ENCODE data around the gene SIRPG. TPM values are rescaled to one million over a fixed set of nuclear protein-coding genes. Genes with fewer than 3 reads are reported as not detected.

The SIRPG gene
- total and polyA plus RNA-seq, 2 of the 8 experiments (the other 6 are each of a cell fraction or from before 2014, with no cell fraction given), result 0.08 TPM; not detected in 1

DNA sequence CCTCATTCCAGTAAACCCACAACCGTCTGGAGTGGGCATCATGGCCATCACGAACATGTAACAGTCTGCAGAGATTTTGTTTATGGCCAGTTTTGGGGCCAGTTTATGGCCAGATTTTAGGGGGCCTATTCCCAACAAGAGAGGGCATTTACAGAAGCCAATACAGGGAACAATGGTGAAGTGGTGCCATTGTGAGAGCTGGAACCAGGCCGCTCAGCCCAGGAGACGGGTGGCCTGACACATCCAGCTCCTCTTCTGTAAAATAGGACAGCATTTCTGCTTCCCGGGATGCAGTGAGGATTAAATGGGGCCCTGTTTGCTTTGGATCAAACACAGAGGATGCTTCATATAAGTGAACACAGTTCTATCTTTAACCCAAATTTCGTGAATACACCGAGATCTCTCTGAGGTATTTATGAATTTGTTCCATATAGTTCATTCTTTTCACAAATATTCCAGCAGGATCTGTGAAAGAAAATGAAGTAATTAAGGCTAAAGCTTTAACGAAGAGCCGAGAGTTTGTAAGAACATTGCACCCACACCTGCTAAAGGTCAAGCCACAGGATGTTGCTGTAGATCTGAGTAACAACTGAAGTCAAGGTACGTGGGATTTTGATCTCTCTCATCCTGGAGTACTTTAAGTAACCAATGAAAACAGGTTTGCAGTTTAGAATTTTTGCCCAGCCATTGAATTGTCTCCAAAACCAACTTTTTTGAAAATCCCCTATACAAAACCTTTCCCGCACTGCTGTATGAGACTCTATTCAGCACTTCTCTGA lies 14.5 kb upstream of the SIRPG start (continued):
- TF ChIP-seq EP300 (IDR thresholded peaks at IDR 0.05; ENCODE audit: borderline replicate concordance in 1 of 2, low read depth in 2 of 2, low read length in 2 of 2) (no peak), NRF1 (IDR thresholded peaks at IDR 0.05; ENCODE audit: low read depth, low read length) (no peak), KDM5A (IDR thresholded peaks at IDR 0.05; ENCODE audit: low read length) (no peak), HDAC6 (IDR thresholded peaks at IDR 0.05; ENCODE audit: low read depth, low read length) (no peak), GTF2F1 (IDR thresholded peaks at IDR 0.05; ENCODE audit: borderline replicate concordance, low read depth, low read length) (no peak), POLR2A (IDR thresholded peaks at IDR 0.05; ENCODE audit: control extremely low read depth in 1 of 2, low read depth in 2 of 2, low read length in 2 of 2) (no peak), CREB1 (IDR thresholded peaks at IDR 0.05) (no peak), BACH1 (IDR thresholded peaks at IDR 0.05; ENCODE audit: low read length) (no peak)
- TF ChIP-seq, protein P1, sequence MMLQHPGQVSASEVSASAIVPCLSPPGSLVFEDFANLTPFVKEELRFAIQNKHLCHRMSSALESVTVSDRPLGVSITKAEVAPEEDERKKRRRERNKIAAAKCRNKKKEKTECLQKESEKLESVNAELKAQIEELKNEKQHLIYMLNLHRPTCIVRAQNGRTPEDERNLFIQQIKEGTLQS (IDR thresholded peaks at IDR 0.05; ENCODE audit: insufficient read depth, low read depth, low read length), result no peak
- TF ChIP-seq, protein P2, sequence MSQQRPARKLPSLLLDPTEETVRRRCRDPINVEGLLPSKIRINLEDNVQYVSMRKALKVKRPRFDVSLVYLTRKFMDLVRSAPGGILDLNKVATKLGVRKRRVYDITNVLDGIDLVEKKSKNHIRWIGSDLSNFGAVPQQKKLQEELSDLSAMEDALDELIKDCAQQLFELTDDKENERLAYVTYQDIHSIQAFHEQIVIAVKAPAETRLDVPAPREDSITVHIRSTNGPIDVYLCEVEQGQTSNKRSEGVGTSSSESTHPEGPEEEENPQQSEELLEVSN (IDR thresholded peaks at IDR 0.05), result no peak
